Measurements from ENCODE around the gene APOL5.

The APOL5 gene

DNA sequence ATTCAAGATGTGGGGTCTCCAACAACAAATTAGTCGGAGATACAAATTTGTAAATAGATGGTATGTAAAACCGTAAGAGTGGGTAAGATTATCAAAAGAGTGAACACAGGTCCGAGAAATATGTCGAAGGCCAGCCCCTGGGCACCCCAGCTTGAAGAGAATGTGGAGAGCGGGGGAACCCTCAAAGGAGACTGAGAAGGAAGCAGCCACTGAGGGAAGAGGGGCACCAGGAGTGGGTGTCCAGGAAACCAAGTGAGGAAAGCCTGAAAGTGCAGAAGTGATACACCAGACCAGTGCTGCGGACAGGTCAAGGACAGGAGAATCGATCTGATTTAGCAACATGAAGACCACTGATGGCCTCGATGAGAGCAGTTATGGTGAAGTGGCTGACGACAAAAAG is 14.4 kb downstream of the APOL5 start:
- TF ChIP-seq, protein P1, sequence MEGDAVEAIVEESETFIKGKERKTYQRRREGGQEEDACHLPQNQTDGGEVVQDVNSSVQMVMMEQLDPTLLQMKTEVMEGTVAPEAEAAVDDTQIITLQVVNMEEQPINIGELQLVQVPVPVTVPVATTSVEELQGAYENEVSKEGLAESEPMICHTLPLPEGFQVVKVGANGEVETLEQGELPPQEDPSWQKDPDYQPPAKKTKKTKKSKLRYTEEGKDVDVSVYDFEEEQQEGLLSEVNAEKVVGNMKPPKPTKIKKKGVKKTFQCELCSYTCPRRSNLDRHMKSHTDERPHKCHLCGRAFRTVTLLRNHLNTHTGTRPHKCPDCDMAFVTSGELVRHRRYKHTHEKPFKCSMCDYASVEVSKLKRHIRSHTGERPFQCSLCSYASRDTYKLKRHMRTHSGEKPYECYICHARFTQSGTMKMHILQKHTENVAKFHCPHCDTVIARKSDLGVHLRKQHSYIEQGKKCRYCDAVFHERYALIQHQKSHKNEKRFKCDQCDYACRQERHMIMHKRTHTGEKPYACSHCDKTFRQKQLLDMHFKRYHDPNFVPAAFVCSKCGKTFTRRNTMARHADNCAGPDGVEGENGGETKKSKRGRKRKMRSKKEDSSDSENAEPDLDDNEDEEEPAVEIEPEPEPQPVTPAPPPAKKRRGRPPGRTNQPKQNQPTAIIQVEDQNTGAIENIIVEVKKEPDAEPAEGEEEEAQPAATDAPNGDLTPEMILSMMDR (conservative IDR thresholded peaks at IDR 0.05; ENCODE audit: low read depth): no peak
- DNase-seq (ENCODE audit: low spot score): no peak
- H3K27ac ChIP-seq: no peak overlapping the region
- POLR2A ChIA-PET (ENCODE audit: low non-redundant PET): no interaction called here
- CTCF ChIA-PET: no interaction called here

DNA sequence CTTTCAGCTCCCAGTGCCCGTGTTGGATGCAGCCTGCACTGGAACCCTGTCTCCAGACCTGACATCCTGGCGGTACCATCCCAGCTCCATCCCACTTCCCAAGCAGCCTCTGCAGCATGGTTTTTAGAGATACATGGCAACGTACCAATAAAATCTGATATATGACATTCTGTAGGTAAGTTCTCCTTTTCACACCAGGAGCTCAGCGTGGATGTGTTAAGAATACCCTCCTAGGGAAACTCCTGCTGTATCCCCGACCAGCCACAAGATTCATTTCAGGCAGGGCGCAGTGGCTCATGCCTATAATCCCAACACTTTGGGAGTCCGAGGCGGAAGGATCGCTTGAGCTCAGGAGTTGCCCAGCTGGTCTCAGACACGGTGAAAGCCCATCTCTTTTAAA is 15.4 kb downstream of the APOL5 start:
- DNase-seq (ENCODE audit: low spot score): no peak
- TF ChIP-seq, protein P1 (conservative IDR thresholded peaks at IDR 0.05; ENCODE audit: low read depth): no peak
- ChIA-PET POLR2A (ENCODE audit: low non-redundant PET) (interaction anchor here (0.5 kb wide), 1 partner anchor 353 kb away, joined by 5 read pairs; no protein-coding TSS in a partner anchor), CTCF (no interaction called here)
- no peak overlapping the region for H3K27ac ChIP-seq

DNA sequence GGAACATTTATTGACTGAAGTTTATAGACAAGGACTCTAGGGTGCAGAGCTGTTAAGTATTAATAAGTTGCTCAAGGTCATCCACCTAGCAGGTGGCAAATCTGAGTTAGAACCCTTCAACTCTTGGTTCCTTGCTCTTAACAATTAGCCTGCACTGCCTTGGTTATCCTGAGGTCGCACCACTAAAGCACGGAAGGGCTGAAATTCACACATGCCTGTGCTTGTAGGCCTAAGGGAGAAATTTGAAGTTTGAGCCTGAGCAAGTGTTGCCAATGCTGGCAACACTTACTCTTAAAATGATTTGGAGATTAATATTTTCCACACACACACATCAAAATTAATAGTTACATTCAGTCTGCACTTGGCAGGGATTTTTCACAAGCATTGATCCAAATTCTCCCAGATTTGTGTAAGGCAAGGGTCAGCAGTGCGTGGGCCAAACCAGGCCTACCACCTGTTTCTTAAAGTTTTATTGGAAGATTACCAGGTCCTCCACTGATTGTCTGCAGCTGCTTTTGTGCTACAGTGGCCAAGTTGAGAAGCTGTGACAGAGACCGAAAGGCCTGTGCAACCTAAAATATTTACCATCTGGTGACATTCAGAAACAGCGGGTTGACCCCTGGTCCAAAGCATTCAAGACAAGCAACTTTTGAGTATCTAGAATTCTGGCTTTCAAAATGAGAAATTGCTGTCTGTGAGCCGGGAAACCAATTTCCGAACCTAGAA is 16.3 kb downstream of the APOL5 start:
- POLR2A ChIA-PET (ENCODE audit: low non-redundant PET): no interaction called here

DNA sequence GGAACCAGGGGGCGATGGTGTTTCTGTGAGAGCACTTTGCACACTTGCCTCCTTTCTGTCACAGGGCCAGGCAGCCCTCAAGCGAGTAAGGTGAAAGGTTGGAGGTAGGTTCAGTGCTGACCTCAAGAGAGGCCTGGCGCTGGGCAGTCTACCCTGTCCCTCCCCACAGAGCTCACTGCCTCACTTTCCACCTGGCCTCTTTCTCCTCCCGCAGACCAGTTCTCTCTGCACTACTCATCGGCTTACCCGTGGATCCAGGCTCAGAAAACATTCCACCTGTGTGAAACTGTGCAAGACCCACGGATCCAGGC is 16.8 kb downstream of the APOL5 start:
- ChIA-PET POLR2A (ENCODE audit: low non-redundant PET) (no interaction called here), CTCF (no interaction called here)
- DNase-seq (ENCODE audit: low spot score): no peak
- no peak overlapping the region for H3K27ac ChIP-seq
- TF ChIP-seq, protein P1 (conservative IDR thresholded peaks at IDR 0.05; ENCODE audit: low read depth): no peak

More for the DNA sequence above, 16.3 kb downstream of the APOL5 start:
- CTCF ChIA-PET: no interaction called here
- H3K27ac ChIP-seq: no peak overlapping the region
- DNase-seq (ENCODE audit: low spot score): no peak
- TF ChIP-seq, protein P1 (conservative IDR thresholded peaks at IDR 0.05; ENCODE audit: low read depth): no peak

DNA sequence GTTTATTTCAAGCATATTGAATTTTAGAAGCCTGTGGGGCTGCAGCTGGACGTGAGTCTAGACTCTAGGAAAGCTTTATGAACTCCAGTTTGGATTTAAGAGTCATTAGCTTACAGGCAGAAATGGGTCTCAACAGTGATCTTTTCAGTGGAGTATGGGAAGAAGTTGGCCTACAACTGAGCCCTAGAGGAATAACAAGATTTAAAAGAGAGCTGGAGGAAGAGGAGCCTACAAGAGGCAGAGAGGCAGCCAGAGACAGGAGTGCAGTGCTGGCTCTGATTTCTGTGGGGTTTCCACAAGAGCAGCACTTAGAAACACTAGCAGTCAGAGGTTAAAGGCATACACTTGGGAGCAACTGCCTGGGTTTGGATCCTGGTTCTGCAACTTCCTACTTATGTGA is 17.9 kb downstream of the APOL5 start:
- DNase-seq (ENCODE audit: low spot score): no peak
- H3K27ac ChIP-seq: no peak overlapping the region
- TF ChIP-seq, protein P1 (conservative IDR thresholded peaks at IDR 0.05; ENCODE audit: low read depth): no peak

DNA sequence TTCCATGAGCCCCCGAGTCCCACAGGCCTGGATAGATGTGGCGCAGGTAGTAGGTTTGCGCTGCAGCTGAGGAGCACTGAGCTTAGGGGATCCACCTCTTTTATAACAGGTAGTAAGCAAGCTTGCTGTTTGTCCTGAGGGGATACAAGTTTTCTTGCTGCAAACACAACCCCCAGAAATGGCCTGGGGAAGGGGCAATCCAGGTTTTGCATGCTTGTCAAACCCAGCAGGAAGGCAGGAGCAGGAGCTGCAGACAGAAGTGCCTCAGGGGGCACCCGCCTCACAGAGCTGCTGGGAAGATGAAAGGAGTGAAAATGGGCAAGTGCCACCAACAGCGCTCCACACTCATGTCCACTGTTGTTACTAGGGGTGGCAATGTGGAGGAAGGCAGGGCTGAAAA is 18.5 kb downstream of the APOL5 start:
- TF ChIP-seq, protein P1 (conservative IDR thresholded peaks at IDR 0.05; ENCODE audit: low read depth): no peak
- ChIA-PET POLR2A (ENCODE audit: low non-redundant PET) (no interaction called here), CTCF (no interaction called here)
- no peak for DNase-seq (ENCODE audit: low spot score)
- no peak overlapping the region for H3K27ac ChIP-seq

More for the DNA sequence above, 17.9 kb downstream of the APOL5 start:
- ChIA-PET CTCF (interaction anchor here (0.7 kb wide), 1 partner anchor 47 kb away, joined by 3 read pairs; no protein-coding TSS in a partner anchor), POLR2A (ENCODE audit: low non-redundant PET) (no interaction called here)
